ENCODE measurements around the gene IMMT.

Gene IMMT

GRCh38 chr2:86195808-86196387 lies 636 bp upstream of the IMMT start:
- no peak for DNase-seq

DNA sequence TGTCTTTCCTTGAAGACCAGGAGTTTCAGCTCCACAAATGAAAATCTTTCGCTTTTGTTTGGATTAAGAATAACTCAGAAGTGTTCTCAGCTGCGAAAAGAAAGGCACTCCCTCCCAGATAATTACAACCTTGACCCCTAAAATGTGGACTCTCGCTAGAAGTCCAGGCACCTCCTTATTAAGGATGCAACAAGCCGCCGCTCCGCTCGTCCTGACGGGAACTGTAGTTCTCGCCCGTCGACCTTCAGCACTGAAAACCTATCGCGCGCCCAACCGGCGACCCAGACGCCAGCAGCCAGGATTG lies 559 bp downstream of the IMMT start:
- DNase-seq, result no peak

DNA sequence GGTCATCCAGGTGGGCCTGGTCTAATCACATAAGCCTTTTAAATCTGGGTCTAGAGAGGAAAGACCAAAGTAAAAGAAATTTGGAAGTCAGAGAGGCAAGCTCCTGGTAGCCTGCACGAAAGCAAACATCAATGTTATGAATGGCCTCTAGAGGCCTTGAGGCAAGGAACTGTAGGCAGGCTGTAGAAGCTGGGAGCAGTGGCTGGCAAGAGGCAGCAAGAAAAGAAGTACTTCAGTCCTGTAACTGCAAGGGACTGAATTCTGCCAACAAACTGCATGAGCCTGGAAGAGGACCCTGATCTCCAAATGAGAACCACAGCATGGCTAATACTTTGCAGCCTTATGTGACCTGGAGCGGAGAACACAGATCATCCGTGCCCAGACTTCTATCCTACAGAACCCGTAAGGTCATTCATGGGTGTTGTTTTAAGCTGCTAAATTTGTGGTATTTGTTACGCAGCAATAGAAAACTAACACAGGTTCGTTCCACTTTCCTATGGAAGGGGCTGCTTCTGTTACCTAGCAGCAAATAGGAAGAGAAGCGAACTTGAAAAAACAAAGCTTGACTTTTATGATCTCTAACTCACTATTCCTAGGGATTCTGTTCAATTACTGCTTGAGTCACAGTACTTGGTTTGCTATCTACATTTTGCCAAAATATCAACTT lies 1.2 kb downstream of the IMMT start:
- DNase-seq, result no peak

GRCh38 chr2:86189782-86190416 lies 5.4 kb downstream of the IMMT start:
- no peak for DNase-seq

DNA sequence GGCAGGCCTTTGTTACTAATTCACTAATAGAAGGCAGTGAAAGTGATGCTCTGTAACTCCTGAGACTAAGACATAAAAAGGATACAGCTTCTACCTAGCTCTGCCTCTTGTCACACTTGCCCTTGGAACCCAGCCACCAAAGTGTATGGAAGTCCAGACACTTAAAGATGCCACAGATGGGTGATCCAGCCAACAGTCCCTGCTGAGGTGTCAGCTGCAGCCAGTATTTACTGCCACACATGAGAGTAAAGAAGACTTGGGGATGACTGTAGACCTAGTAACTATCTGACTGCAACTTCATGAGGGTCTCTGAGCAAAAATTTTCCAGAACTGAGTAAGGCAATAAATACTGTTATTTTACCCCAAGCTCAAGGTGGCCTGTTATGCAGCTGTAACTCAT lies 8.8 kb downstream of the IMMT start:
- DNase-seq, result no peak

GRCh38 chr2:86185517-86186212 lies 9.6 kb downstream of the IMMT start:
- peak; percentile 15 to 88 for DNase-seq

- DNase-seq, result no peak
Observed at GRCh38 chr2:86176597-86176996, 18.7 kb downstream of the IMMT start.

GRCh38 chr2:86175828-86176227 lies 19.4 kb downstream of the IMMT start:
- no peak for DNase-seq

DNA sequence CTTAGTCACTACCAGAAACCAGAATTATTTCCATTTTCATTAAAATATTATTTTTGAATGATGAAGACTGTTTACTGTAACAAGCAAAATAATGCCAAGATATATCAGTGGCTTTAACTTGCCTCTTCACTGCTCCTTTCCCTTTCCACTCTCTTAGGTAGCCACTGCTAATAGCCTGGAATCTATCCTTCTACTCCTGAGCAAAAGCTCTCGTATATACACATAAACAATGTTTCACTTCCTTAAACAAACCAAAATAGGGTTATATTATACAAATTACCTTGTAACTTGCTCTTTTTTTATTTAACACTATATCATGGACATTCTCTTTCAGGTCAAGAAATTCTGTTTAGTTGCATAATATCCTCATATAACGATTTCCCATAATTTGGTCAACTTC lies 20.8 kb downstream of the IMMT start:
- no peak for DNase-seq

DNA sequence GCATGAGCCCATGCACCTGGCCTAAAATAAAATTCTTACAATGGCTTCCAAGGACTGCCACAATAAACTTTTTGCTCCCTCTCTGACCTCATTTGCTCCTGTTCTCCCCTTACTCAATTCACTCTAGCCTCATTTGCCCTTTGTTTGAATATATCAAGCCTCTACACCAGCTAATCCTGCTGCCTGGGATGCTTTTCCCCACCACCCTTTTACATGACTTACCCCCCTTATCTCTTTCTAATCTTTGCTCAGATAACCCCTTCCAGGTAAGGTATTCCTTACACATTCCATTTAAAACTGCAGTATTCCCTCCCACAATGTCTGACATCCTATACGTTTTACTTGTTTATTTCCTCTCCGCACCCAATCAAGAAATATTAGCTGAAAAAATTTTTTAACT lies 22.7 kb downstream of the IMMT start:
- no peak for DNase-seq

GRCh38 chr2:86171295-86171694 lies 24.0 kb downstream of the IMMT start:
- no peak for DNase-seq

DNA sequence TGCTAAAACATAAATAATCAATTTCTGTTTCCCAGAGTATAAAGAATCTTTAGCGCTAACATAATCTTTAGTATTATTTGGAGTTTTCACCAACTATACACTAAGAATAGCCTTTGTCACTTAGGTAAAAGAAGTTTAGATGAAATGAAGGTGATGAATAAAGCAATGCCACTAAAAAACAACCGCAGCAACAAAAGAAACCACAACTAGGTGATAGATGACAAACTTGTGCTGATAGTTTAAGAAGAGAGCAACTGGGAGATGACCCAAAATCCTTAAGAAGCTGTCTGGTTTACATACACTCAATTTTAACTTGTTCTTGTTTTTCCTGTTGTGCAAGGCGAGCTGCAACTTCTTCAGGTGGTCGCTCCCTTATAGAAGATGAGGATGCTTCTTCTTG lies 24.8 kb downstream of the IMMT start:
- DNase-seq, result no peak

GRCh38 chr2:86160156-86160952 lies 34.9 kb downstream of the IMMT start:
- DNase-seq, result no peak

- no peak for DNase-seq
Observed at GRCh38 chr2:86158286-86158685, 37.0 kb downstream of the IMMT start.

GRCh38 chr2:86157009-86157556 lies 38.2 kb downstream of the IMMT start:
- no peak for DNase-seq

DNA sequence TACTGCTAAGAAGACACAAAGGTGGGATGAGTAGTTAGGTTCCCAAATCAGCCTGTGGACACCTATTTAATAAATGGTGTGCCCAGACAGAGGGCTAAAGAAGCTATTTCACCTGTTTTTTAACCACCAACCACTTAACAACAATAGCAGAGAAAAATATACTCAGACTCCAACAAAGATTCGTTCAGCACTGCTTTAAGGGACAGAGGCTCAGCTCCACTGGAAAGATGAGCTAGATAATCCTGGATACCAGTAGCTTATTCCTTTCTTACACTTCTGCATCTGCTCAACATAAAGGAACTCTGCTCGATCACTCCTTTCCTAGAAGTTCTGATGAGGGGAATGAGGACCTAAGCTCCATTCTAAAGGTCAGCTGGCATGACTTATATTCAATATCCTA lies 44.8 kb downstream of the IMMT start:
- DNase-seq, result no peak

DNA sequence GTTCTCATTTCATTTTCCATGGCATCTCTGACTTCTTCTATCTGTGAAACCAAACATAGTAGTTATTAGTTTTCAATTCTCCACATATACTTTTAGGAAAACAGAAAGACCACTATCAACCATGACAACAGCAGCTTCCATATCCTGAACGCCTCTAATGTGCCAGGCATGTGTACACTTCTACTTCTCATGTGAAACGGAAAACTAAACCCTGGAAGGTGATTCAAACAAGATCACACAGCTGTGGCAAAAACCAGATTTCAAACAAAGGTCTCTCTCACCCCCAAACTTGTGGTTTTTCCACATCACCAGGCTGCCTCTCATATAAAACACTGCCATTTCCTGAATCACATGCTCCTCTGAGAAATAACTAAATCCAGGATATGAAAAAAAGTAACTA lies 47.5 kb downstream of the IMMT start:
- DNase-seq, result no peak

DNA sequence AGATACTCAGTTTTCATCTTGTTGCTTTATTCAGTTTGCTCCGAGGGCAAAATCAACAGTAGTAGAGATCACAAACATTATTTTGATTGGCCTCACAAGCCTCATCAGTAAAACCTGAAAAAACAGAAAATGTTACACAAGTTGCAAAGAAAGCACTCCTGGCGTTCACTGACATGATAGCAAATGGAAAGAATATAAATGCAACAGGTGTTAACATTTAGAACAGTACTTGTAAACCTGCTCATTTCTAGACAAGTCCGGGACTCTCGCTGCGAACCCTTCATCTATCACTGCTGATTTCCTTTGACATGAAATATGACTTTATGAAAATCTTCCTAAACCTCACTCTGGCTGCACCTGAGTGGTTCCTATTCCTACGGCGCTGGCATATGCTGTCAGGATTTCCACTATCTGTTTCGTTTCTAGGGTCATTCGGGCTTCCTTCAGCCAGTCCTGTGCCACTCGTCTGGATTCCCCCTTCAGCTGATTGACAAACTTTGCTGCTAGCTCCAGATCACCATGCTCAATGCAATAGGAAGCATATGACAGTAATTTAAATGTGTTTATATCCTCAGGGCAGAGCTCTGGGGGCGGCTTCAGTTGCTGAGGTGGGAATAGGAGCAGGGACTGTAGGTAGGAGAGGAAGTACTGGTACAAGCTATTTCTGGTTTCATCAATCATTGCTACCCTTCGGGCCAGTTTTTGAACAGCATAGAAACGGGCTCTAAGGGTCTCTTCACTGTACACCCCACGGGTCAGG lies 51.2 kb downstream of the IMMT start:
- DNase-seq, result no peak

DNA sequence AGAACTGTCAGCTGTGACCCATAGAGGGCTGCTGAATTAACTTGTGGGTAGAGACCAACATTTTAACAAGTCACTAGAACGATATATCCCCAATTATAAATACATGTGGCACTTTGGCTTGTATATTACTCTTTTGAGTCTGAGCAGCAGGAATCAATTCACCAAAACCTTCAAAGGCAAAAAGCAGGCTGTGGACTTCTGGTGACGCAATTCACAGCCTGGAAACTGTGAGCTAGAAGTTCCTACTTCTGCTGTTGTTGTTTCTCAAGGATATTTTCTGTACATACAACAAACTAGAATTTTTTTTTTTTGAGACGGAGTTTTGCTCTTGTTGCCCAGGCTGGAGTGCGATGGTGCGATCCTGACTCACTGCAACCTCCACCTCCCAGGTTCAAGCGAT lies 52.0 kb downstream of the IMMT start:
- DNase-seq, result no peak

- DNase-seq, result no peak
Observed at GRCh38 chr2:86142436-86143257, 52.6 kb downstream of the IMMT start.

DNA sequence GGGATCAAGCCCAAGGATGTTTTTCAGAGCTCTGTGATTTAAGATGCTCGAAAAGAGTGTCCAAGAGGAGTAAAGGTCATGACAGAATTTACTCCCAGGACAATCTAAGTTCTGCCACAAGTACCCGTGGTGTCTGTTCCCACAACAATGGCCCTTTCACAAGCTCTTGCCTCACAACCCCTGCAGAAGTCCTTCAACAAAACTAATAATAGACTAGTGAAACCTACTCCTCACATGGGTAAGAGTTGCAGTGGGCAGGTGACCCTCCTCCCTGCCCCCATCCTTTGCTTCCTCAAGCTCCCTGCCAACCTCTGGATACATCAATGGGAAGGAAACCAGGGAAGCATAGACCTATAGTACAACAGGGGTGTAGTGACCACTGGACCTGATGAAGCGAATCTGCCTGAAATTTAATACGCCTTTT lies 54.3 kb downstream of the IMMT start:
- no peak for DNase-seq
